HEK293 (cell line): ENCODE measurements around the gene SPRED3.

Experiments
- HOXA7 ChIP-seq: sonication (generic); formaldehyde crosslinking; IDR thresholded peaks from 2 replicates; pipeline ENCODE4 v1.8.1; 2022; ENCODE audit warnings: missing genetic modification reagents, borderline replicate concordance
- PATZ1 ChIP-seq: fragments of 450-650 bp; formaldehyde crosslinking; IDR thresholded peaks from 2 replicates; pipeline ENCODE4 v1.5.1; 2016; ENCODE audit warnings: missing biosample characterization, missing genetic modification characterization
- ZNF239 ChIP-seq: fragments of 450-650 bp; formaldehyde crosslinking; IDR thresholded peaks from 2 replicates; pipeline ENCODE4 v1.5.1; 2016; ENCODE audit warnings: missing biosample characterization, missing genetic modification characterization
- ZNF311 ChIP-seq: fragments of 450-650 bp; formaldehyde crosslinking; IDR thresholded peaks from 2 replicates; pipeline ENCODE4 v1.5.1; 2017; ENCODE audit warnings: missing biosample characterization, missing genetic modification characterization, borderline replicate concordance
- TF ChIP-seq, protein P1 (sequence below): fragments of 450-650 bp; formaldehyde crosslinking; IDR thresholded peaks from 2 replicates; pipeline ENCODE4 v1.5.1; 2016; ENCODE audit warnings: missing biosample characterization, missing genetic modification characterization

DNA sequence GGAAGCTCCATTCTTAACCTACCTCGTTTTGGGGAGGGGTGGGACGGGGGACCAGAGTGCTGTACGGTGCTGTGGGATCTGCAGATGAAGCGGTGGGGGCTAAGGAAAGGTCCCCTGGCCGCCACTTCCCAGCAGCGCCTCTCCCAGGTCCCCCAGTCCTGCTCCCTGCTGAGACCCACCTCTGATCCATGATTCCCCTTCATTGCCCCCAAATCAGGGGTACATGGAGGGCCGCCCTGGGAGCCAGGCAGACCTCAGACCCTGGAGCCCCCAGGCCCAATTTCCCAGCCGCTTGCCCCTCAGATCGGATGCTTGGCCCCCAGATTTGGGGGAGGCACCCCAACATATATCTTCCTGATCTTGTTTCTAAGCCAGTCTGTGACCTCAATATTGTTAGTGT lies 10.6 kb downstream of the SPRED3 start:
- TF ChIP-seq ZNF239 (no peak), PATZ1 (tag by site-specific recombination) (no peak), HOXA7 (no peak), ZNF311 (no peak)
- TF ChIP-seq, protein P1, sequence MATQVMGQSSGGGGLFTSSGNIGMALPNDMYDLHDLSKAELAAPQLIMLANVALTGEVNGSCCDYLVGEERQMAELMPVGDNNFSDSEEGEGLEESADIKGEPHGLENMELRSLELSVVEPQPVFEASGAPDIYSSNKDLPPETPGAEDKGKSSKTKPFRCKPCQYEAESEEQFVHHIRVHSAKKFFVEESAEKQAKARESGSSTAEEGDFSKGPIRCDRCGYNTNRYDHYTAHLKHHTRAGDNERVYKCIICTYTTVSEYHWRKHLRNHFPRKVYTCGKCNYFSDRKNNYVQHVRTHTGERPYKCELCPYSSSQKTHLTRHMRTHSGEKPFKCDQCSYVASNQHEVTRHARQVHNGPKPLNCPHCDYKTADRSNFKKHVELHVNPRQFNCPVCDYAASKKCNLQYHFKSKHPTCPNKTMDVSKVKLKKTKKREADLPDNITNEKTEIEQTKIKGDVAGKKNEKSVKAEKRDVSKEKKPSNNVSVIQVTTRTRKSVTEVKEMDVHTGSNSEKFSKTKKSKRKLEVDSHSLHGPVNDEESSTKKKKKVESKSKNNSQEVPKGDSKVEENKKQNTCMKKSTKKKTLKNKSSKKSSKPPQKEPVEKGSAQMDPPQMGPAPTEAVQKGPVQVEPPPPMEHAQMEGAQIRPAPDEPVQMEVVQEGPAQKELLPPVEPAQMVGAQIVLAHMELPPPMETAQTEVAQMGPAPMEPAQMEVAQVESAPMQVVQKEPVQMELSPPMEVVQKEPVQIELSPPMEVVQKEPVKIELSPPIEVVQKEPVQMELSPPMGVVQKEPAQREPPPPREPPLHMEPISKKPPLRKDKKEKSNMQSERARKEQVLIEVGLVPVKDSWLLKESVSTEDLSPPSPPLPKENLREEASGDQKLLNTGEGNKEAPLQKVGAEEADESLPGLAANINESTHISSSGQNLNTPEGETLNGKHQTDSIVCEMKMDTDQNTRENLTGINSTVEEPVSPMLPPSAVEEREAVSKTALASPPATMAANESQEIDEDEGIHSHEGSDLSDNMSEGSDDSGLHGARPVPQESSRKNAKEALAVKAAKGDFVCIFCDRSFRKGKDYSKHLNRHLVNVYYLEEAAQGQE (tag by site-specific recombination), result no peak
